CD4-positive, alpha-beta T cell treated with Interleukin-15 for 4 hours (primary cell): ENCODE measurements around the gene GPR107.

ENCODE experiments used
- DNase-seq: peaks from one replicate; pipeline ENCODE4 v3.0.0-alpha.2; 2020; ENCODE audit warnings: low spot score

The GPR107 gene

DNA sequence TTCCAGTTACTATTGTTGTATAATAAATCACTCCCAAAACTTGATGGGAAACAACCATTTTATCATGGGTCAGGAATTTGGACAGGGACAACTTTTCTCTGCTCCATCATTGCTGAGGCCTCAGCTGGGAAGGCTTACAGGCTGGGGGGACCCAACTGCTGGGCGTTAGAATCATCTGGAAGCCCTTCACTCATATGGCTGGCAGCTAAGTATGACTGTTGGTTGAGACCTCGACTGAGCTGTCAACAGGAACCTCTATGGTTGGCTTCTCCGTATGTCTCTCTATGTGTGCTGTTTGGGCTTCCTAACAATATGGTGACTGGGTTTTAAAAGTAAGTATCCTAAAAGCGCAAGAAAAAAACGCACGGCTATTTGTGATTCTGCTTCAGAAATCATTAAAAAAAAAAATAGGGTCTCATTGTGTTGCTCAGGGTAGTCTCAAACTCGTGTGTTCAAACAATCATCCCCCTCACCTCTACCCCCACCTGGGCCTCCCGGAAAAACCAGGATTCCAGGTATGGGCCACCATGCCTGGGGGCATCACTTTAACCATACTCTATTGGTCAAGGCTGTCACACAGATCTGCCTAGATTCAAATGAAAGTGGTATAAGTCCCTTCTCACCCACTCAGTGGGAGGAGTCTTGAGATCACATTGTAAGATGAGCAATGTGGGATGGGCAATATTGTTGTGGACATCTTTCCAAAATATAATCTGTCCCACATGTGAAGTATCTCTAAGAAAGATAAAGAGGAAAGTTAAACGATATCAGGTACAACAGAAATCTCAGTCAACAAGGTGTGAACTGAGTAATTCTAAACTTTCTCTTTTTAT lies 26.0 kb upstream of the GPR107 start:
- DNase-seq = no peak

DNA sequence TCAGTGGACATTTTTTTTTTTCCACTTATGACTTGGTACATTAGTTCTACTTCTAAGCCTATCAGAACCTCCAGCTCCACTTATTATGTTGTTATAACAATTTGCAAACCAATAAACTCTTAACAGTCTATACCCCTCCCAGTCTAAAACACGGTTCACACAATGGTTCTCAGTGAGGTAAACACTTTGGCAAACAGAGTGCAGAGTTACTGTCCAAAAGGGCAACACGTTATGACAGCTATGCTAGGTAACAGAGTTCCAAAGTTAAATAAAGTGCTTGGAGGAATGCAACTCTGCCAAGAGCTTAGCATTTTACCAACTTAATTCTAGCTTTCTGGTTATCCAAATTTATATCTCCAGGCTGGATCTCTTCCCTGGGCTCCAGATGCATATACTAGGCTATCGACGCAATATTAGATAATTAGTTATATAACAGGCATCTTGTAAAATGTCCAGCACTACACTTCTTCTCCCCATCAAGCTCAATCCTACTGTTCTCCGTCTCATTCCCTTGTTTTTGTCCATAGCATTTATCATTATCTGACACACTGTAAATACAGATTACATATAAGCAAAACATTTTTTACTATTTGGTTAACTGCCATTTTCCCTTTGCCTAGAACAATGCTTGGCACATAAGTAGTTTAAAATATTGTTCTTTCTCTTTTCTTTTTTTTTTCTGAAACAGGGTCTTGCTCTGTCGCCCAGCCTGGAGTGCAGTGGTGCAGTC lies 25.0 kb upstream of the GPR107 start:
- no peak for DNase-seq

DNA sequence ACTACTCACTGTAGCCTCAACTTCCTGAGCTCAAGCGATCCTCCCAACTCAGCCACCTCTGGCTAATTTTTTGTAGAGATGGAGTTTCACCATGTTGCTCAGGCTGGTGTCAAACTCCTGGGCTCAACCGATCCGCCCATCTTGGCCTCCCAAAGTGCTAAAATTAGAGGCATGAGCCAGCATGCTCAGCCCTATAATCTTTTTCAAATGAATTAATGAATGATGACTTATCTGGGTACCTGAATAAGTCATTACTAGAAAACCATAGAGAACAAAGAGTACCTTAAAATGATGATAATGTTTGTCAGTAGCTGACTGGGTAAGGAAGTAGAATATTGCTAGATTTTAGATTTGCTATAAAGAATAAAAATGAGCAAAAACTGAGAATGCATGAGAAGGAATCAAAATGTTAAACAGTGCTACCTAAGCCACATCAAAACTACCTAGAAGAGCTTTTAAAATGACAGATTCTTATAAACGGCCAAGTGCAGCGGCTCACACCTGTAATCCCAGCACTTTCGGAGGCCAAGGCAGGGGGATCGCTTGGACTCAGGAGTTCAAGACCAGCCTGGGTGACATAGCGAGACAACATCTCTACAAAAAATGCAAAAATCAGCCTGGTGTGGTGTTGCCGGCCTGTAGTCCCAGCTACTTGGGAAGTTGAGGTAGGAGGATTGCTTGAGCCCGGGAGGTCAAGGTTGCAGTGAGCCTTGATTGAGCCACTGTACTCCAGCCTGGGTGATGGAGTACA lies 24.3 kb upstream of the GPR107 start:
- peak; percentile 39 for DNase-seq

DNA sequence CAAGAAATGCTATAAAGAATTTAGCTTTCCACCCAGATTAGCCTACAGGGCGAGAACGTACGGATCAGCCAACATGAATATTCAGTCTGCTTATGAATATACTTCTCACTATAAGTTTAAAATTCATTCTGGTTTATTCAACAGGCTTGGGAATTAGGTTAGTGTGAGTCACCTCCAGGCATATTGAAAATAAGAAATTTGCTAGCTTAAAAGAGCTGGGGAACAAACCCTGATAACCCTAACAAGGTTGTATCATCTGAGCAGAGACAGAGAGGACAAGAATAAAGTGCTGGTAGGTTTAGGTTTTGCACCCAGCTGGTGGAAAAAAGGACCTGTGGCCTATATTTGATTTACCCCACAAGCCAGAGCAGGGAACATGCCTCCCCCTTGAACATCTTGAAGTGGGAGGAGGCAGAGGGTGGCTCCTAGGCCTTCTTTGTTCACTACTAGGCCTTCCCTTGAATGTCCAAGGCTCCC lies 23.0 kb upstream of the GPR107 start:
- no peak for DNase-seq

DNA sequence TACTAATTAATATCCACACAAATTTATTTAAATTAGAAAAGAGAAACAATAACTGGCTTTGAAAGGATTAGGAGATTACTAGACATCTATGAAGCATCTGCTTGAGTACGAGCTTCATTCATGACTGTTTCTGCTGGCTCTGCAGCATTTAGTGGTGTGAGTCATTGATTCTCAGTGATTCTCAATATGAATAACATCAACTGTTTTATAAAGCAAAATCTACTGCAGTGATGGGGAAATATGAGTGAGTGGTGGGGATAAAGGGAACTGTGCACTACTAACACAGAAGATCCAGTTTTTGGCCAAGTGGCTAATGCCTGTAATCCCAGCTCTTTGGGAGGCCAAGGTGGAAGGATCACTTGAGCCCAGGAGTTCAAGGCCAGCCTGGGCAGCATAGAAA lies 19.1 kb upstream of the GPR107 start:
- peak; percentile 62 for DNase-seq

GRCh38 chr9:130036099-130036498 lies 17.6 kb upstream of the GPR107 start:
- DNase-seq = peak; percentile 69

- no peak for DNase-seq
Observed at GRCh38 chr9:130039528-130040147, 14.1 kb upstream of the GPR107 start.

- DNase-seq = no peak
Observed at GRCh38 chr9:130040984-130041647, 12.6 kb upstream of the GPR107 start.

- DNase-seq = no peak
Observed at GRCh38 chr9:130041648-130042405, 11.9 kb upstream of the GPR107 start.

- no peak for DNase-seq
Observed at GRCh38 chr9:130042406-130042884, 11.3 kb upstream of the GPR107 start.

DNA sequence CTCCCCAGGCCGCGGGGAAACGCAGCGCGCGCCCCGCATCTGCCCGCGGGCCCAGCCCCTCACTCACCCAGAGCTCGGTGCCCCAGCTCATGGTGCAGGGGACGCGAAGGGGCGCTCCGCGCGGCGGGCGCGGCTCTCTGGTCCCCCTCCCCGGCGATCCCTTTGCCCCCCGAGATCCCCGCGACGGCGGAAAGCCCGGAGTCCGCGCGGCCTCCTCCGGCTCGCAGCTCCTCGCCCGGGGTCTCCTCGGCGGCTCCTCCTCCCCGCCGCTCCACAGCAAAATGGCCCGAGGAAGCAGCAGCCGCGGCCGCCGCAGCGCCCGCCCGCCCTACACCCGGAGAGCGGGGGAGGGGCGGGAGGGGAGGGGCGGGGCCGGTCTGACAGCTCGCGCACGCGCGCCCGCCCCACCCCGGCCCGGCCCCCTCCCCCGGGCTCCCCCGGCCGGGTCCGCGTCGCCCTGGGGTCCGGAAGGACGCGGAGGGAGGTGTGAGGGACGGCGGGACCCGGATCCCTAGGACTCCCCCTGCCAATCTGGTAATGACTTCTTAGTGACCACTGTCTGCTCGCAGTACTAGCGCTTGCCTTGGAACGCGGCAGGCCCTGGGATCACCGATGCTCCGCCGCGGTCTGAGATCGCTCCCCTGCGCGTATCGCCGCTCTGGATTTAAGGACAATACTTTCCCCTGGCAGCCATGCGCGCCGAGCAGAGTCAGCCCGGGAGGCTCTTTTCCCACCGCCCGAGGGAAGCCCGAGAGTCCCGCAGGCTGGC lies 10.6 kb upstream of the GPR107 start, which contains the start of gene FNBP1:
Gene FNBP1 (minus strand): TSS at position 305 of the 769 bp plus-strand sequence. CDS start 214 bp downstream, at position 91.
- DNase-seq = peak; percentile 78

GRCh38 chr9:130043654-130044623 lies 9.8 kb upstream of the GPR107 start:
- no peak for DNase-seq

DNA sequence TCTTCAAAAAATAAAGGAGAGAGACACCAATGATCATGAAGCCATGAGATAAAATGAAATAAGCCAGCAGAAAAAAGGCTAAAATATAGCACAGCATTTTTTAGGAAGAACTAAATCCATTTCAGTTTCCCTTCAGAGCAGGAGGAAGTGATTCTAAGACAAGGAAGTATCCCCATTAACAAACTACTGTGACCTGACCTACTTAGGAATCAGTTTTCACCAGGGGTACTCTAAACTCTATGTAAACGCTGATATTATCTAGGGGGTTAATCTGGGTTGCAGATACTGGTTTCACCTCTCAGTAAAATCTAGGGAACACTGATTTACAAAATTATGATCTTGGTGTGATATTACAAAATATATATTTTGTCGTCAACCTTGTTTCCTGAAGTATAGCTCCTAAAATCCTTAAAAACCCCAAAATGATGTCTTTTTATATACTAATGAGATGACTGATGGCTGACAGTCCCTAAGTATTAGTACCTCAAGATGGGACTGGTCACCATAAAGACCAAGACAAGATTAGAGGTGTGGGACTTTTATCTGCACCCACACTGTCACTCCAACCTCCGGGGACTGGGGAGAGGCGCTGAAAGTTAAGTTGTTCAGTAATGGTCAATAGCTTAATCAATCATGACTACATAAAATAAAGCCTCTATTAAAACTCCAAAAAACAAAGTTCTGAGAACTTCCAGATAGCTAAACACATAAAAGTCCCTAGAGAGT lies 7.8 kb upstream of the GPR107 start:
- DNase-seq = no peak

DNA sequence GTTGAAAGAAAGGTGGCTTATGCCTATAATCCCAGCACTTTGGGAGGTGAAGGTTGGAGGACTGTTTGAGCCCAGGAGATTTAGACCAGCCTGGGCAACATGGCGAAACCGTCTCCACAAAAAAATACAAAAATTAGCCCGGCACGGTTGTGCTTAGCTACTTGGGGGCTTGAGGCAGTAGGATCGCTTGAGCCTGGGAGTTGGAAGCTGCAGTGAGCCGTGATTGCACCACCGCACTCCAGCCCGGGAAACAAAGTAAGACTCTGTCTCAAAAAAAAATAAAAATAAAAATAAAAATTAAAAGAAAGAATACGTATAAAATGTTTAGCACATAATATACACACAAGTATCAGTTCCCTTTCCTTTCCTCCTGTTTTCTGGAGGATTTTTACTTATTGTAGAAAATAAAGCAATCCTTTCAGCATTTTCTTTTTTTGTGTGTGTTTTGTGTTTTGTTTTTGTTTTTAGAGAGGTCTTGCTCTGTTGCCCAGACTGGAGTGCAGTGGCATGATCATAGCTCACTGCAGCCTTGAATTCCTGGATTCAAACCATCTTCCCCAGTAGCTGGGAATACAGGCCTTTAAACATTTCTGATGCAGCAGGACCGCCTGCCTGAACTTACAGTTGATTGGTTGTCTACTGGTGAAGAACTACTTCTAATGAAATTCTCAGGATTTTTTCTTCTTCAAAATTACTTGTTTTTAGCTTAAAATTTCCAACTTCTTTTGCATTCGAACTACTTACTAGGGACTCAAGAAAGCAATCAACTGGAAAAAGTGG lies 4.1 kb upstream of the GPR107 start:
- DNase-seq = no peak

GRCh38 chr9:130050462-130050861 lies 3.2 kb upstream of the GPR107 start:
- no peak for DNase-seq

GRCh38 chr9:130051855-130052254 lies 1.9 kb upstream of the GPR107 start:
- no peak for DNase-seq

- DNase-seq = no peak
Observed at GRCh38 chr9:130053109-130053503, 600 bp upstream of the GPR107 start.
